Tibial artery (tissue), 4 donors: Measurements from ENCODE around the gene LTBP4.

Experiments used
- DNase-seq, 2 donors: peaks; one replicate each; pipeline ENCODE4 v3.0.0-alpha.2; 2019
- H3K27ac ChIP-seq, 2 donors: fragments of 200-600 bp; sonication (generic) in 1 of 2; 1 replicate in 1 of 2; 2 replicates in 1 of 2; pipeline ENCODE4 v1.5.1; 2018 to 2019; ENCODE audit warnings: mild to moderate bottlenecking in 1 of 2
- H3K27me3 ChIP-seq, 2 donors: fragments of 200-600 bp; sonication (generic) in 1 of 2; one replicate each; pipeline versions ENCODE4 v1.5.1 to v1.6.0; 2016 to 2019
- H3K36me3 ChIP-seq, 3 donors: fragments of 200-600 bp; sonication (generic) in 2 of 3; one replicate each; pipeline ENCODE4 v1.5.1; 2016 to 2019; ENCODE audit warnings: mild to moderate bottlenecking in 2 of 3
- H3K4me1 ChIP-seq, 4 donors: fragments of 200-600 bp; sonication (generic) in 2 of 4; 1 replicate in 3 of 4; 2 replicates in 1 of 4; pipeline ENCODE4 v1.5.1; 2016 to 2019
- H3K4me3 ChIP-seq, 2 donors: fragments of 200-600 bp; sonication (generic) in 1 of 2; 1 replicate in 1 of 2; 2 replicates in 1 of 2; pipeline ENCODE4 v1.5.1; 2018 to 2019; ENCODE audit warnings: mild to moderate bottlenecking in 2 of 2
- H3K9me3 ChIP-seq, 3 donors: fragments of 200-600 bp; sonication (generic) in 1 of 3; one replicate each; pipeline ENCODE4 v1.5.1; 2016 to 2019
- intact Hi-C: fragments of 100-400 bp; cut with DNase I; formaldehyde crosslinking; loops from one replicate; pipeline ENCODE4 v1.15.0; 2023; ENCODE audit warnings: low total_unique reads
- TF ChIP-seq, protein P1 (sequence below), 2 experiments: fragments of 200-600 bp in 1 of 2; fragments of 450-650 bp in 1 of 2; IDR thresholded peaks; one replicate each; pipeline ENCODE4 v1.5.1; 2017 to 2019; ENCODE audit warnings: antibody characterized with exemption in 2 of 2, mild to moderate bottlenecking in 1 of 2, moderate library complexity in 1 of 2

LTBP4 gene

GRCh38 chr19:40604171-40604646 lies 3.0 kb downstream of the LTBP4 start:
- no peak for DNase-seq
- Histone ChIP-seq H3K9me3 (no peaks in the 10 kb centered on the region), H3K27ac (peak overlapping the region; percentile 86 to 90), H3K36me3 (no peaks in the 10 kb centered on the region), H3K4me1 (peaks cover 0 to 70% (median 60%) of the 10 kb centered on the region in 4 donors), H3K4me3 (peak overlapping the region; percentile 67 to 87), H3K27me3 (no peaks in the 10 kb centered on the region)
- intact Hi-C loops, result no loop called here
- TF ChIP-seq, protein P1, sequence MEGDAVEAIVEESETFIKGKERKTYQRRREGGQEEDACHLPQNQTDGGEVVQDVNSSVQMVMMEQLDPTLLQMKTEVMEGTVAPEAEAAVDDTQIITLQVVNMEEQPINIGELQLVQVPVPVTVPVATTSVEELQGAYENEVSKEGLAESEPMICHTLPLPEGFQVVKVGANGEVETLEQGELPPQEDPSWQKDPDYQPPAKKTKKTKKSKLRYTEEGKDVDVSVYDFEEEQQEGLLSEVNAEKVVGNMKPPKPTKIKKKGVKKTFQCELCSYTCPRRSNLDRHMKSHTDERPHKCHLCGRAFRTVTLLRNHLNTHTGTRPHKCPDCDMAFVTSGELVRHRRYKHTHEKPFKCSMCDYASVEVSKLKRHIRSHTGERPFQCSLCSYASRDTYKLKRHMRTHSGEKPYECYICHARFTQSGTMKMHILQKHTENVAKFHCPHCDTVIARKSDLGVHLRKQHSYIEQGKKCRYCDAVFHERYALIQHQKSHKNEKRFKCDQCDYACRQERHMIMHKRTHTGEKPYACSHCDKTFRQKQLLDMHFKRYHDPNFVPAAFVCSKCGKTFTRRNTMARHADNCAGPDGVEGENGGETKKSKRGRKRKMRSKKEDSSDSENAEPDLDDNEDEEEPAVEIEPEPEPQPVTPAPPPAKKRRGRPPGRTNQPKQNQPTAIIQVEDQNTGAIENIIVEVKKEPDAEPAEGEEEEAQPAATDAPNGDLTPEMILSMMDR (IDR thresholded peaks at IDR 0.05), result no peak

- DNase-seq, result peak in 1 of 2 donors; percentile 76
- Histone ChIP-seq H3K9me3 (no peaks in the 10 kb centered on the region), H3K27ac (peak overlapping the region; percentile 86 to 90), H3K27me3 (no peaks in the 10 kb centered on the region), H3K4me3 (peak overlapping the region; percentile 67 to 87), H3K4me1 (peaks cover 0 to 70% (median 57%) of the 10 kb centered on the region in 4 donors), H3K36me3 (no peaks in the 10 kb centered on the region)
- TF ChIP-seq, protein P1 (IDR thresholded peaks at IDR 0.05), result no peak
- intact Hi-C loops, result no loop called here
Observed at GRCh38 chr19:40604647-40605215, 3.6 kb downstream of the LTBP4 start.

GRCh38 chr19:40605216-40605971 lies 4.2 kb downstream of the LTBP4 start:
- no peaks in the 10 kb centered on the region for H3K27me3 ChIP-seq
- H3K9me3 ChIP-seq, result no peaks in the 10 kb centered on the region
- H3K27ac ChIP-seq, result peak overlapping the region; percentile 86 to 90
- peak overlapping the region; percentile 67 to 87 for H3K4me3 ChIP-seq
- intact Hi-C loops, result no loop called here
- TF ChIP-seq, protein P1 (IDR thresholded peaks at IDR 0.05), result peak in 1 of 2 experiments; percentile 14
- H3K36me3 ChIP-seq, result no peaks in the 10 kb centered on the region
- peaks cover 0 to 70% (median 55%) of the 10 kb centered on the region in 4 donors for H3K4me1 ChIP-seq
- peak; percentile 66 to 88 for DNase-seq

DNA sequence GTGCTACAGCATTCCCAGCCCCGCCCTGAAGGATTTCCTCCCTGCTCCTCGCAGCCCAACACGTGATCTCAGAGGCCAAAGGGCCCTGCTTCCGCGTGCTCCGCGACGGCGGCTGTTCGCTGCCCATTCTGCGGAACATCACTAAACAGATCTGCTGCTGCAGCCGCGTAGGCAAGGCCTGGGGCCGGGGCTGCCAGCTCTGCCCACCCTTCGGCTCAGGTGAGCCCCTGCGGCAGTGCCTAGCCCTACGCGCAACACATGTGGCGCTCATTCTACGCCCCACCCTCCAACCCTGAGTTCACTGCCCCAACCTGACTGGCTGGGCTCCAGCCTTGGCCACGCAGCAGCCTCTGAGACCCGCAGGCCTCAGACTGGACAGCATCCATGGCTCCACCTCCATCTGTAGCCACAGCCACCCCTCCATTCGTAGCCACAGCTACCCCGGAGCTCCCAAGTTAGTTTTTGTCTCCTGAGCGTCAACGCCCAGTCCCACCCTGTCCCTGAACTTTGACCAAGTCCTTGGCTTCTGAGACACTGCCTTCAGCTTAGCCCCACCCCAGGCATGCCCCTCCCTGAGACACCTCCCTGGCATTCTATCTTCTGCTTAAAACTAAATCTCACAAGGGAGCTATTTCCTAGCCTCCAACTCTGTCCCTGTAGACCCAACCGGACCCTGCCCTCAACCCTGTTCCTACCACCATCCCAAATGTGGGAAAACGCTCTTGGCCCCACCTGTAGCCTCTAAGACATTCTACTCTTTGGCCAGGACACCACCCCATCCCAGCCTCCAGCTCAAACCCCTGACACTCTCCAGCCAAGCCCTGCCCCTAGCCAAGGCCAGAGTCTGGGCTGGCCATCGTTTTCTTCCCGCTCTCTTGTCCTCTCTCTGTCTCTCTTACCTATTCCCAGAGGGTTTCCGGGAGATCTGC lies 6.4 kb downstream of the LTBP4 start:
- Histone ChIP-seq H3K36me3 (no peaks in the 10 kb centered on the region), H3K4me1 (peaks cover 0 to 61% (median 46%) of the 10 kb centered on the region in 4 donors)

DNA sequence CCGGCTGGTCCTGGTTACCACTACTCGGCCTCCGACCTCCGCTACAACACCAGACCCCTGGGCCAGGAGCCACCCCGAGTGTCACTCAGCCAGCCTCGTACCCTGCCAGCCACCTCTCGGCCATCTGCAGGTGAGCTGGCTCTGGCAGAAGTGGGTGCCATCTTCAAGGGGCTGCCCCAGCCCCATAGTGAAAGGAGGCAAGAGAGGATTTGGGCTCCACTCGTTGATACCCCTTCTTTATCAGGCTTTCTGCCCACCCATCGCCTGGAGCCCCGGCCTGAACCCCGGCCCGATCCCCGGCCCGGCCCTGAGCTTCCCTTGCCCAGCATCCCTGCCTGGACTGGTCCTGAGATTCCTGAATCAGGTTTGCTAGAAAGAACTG lies 7.1 kb downstream of the LTBP4 start:
- Histone ChIP-seq H3K4me1 (peaks cover 0 to 58% (median 40%) of the 10 kb centered on the region in 4 donors), H3K9me3 (no peaks in the 10 kb centered on the region), H3K27me3 (no peaks in the 10 kb centered on the region), H3K4me3 (no peak overlapping the region), H3K36me3 (no peaks in the 10 kb centered on the region), H3K27ac (no peak overlapping the region)
- intact Hi-C loops, result no loop called here
- DNase-seq, result no peak
- TF ChIP-seq, protein P1 (IDR thresholded peaks at IDR 0.05), result no peak

More for the DNA sequence above, 6.4 kb downstream of the LTBP4 start:
- Histone ChIP-seq H3K27ac (no peak overlapping the region), H3K27me3 (no peaks in the 10 kb centered on the region), H3K9me3 (no peaks in the 10 kb centered on the region), H3K4me3 (no peak overlapping the region)
- TF ChIP-seq, protein P1 (IDR thresholded peaks at IDR 0.05), result no peak
- DNase-seq, result peak in 1 of 2 donors; percentile 69
- intact Hi-C loops, result no loop called here
